ENCODE results near the gene ADGRG3. TPM values are rescaled to one million over a fixed set of nuclear protein-coding genes. Genes with fewer than 3 reads are reported as not detected.

Gene ADGRG3
- total RNA-seq, 1 experiment from 2014 or later = 0.07 TPM

DNA sequence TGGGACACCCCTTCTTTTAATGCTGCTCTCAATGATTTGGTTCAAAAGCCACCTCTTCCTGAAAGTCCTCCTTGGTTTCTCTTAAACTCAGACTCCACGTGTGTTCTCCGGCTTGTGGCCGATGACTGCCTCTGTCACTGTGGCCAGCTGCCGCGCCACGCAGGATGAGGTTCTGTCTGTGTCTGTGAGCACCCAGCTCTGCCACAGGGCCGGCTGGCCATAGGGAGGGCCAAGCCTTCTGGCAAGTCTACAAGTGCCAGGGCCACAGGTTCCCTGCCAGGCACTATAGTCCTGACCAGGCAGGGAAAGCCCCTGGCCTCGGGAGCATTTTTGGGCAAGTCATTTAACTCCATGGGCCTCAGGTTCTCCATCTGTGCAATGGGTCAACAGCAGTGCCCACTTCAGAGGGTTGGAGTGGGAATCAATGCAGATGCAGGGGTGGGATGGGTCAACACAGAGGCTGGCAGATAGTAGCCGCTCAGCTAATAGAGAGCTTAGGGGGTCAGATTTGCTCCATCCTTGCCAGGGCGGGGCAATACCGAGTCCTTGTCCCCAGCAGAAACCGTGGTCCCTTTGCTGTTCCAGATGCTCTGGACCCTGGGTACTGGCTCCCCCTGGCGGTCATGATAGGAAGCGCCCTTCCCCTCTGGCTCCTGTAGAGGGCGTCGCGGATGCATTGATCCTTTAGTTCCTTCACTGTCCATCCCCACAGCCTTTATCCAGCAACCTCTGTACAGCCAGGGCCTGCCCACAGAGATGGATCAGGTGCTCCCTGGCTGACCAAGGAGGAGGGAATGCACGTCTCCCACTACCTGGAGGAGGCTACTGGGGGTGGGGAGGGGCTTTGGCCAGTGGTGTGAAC lies 19.3 kb upstream of the ADGRG3 start:
- H3K36me3 ChIP-seq (replicated peaks; ENCODE audit: control insufficient read depth, insufficient read depth, low read length) = no peaks in the 10 kb centered on the region
- H3K4me3 ChIP-seq (ENCODE audit: insufficient read depth, low read depth, low read length) = no peak overlapping the region
- DNase-seq = peak; percentile 96
- H3K27me3 ChIP-seq (ENCODE audit: control insufficient read depth, insufficient read depth, low read length) = no peaks in the 10 kb centered on the region

- H3K4me3 ChIP-seq (ENCODE audit: insufficient read depth, low read depth, low read length) = no peak overlapping the region
- H3K36me3 ChIP-seq (replicated peaks; ENCODE audit: control insufficient read depth, insufficient read depth, low read length) = no peaks in the 10 kb centered on the region
- no peak for DNase-seq
- no peaks in the 10 kb centered on the region for H3K27me3 ChIP-seq (ENCODE audit: control insufficient read depth, insufficient read depth, low read length)
These were observed 18.7 kb upstream of the ADGRG3 start for GRCh38 chr16:57649443-57649751.

- Histone ChIP-seq H3K27me3 (ENCODE audit: control insufficient read depth, insufficient read depth, low read length) (no peaks in the 10 kb centered on the region), H3K4me3 (ENCODE audit: insufficient read depth, low read depth, low read length) (no peak overlapping the region), H3K36me3 (replicated peaks; ENCODE audit: control insufficient read depth, insufficient read depth, low read length) (no peaks in the 10 kb centered on the region)
- DNase-seq = no peak
These were observed 18.3 kb upstream of the ADGRG3 start for GRCh38 chr16:57649846-57650245.

DNA sequence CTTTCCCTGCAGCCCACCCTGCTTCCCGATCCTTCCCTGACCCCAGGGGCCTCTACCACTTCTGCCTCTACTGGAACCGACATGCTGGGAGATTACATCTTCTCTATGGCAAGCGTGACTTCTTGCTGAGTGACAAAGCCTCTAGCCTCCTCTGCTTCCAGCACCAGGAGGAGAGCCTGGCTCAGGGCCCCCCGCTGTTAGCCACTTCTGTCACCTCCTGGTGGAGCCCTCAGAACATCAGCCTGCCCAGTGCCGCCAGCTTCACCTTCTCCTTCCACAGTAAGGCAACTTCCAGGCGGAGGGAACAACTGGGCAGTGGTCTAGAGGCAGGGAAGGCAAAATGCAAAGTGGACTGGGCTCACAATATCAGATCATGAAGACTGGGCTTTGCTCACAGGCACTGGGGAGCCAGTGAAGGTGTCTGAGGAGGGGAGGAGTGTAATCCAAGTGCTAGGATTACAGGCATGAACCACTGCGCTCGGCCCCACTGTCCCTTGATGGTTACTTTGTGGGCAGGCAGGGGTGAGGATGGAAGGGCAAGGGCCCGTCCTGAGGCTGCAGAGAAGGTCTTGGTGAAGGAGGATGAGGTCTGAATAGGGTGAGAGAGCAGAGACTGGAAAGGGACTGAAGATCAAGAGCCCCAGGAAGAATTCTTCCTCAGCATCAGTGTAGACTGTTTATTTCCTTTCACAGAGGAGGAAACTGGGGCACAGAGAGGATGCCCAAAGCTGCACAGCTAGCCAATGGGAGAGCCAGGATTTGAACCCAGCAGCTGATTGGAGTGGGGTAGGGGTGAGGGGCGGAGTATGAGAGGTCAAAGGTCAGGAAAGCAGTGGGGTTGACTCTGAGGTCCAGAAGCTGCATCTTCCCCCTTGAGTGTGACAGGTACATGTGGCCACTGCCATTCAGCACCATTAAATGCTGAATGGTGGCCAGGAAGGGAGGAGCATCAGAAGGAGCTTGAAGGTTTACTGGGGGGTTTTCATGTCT lies 16.5 kb upstream of the ADGRG3 start:
- no peak overlapping the region for H3K4me3 ChIP-seq (ENCODE audit: insufficient read depth, low read depth, low read length)
- H3K36me3 ChIP-seq (replicated peaks; ENCODE audit: control insufficient read depth, insufficient read depth, low read length) = no peaks in the 10 kb centered on the region
- DNase-seq = no peak
- H3K27me3 ChIP-seq (ENCODE audit: control insufficient read depth, insufficient read depth, low read length) = no peaks in the 10 kb centered on the region

GRCh38 chr16:57652695-57653471 lies 15.2 kb upstream of the ADGRG3 start:
- DNase-seq = no peak
- Histone ChIP-seq H3K36me3 (replicated peaks; ENCODE audit: control insufficient read depth, insufficient read depth, low read length) (no peaks in the 10 kb centered on the region), H3K27me3 (ENCODE audit: control insufficient read depth, insufficient read depth, low read length) (no peaks in the 10 kb centered on the region), H3K4me3 (ENCODE audit: insufficient read depth, low read depth, low read length) (no peak overlapping the region)

DNA sequence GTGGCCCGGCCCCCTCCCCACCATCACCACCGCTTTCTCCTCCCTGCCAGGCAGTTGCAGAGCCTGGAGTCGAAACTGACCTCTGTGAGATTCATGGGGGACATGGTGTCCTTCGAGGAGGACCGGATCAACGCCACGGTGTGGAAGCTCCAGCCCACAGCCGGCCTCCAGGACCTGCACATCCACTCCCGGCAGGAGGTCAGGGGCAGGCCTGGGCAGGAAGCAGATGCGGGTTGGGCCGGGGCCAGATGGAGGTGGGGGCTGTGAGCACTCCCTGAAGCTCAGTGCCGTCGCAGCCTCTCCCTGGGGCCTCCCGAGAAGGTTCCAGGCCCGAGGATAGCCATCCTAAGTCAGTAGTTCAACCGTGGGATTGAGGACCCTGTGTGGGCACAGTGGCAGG lies 14.2 kb upstream of the ADGRG3 start:
- Histone ChIP-seq H3K27me3 (ENCODE audit: control insufficient read depth, insufficient read depth, low read length) (no peaks in the 10 kb centered on the region), H3K4me3 (ENCODE audit: insufficient read depth, low read depth, low read length) (no peak overlapping the region), H3K36me3 (replicated peaks; ENCODE audit: control insufficient read depth, insufficient read depth, low read length) (no peaks in the 10 kb centered on the region)
- DNase-seq = peak; percentile 71

GRCh38 chr16:57656342-57656955 lies 11.7 kb upstream of the ADGRG3 start:
- no peaks in the 10 kb centered on the region for H3K36me3 ChIP-seq (replicated peaks; ENCODE audit: control insufficient read depth, insufficient read depth, low read length)
- no peak overlapping the region for H3K4me3 ChIP-seq (ENCODE audit: insufficient read depth, low read depth, low read length)
- H3K27me3 ChIP-seq (ENCODE audit: control insufficient read depth, insufficient read depth, low read length) = no peaks in the 10 kb centered on the region
- no peak for DNase-seq

- no peak for DNase-seq
- Histone ChIP-seq H3K36me3 (replicated peaks; ENCODE audit: control insufficient read depth, insufficient read depth, low read length) (no peaks in the 10 kb centered on the region), H3K27me3 (ENCODE audit: control insufficient read depth, insufficient read depth, low read length) (no peaks in the 10 kb centered on the region), H3K4me3 (ENCODE audit: insufficient read depth, low read depth, low read length) (no peak overlapping the region)
These were observed 10.9 kb upstream of the ADGRG3 start for GRCh38 chr16:57657228-57657627.

- H3K27me3 ChIP-seq (ENCODE audit: control insufficient read depth, insufficient read depth, low read length) = no peaks in the 10 kb centered on the region
- H3K4me3 ChIP-seq (ENCODE audit: insufficient read depth, low read depth, low read length) = no peak overlapping the region
- DNase-seq = no peak
- no peaks in the 10 kb centered on the region for H3K36me3 ChIP-seq (replicated peaks; ENCODE audit: control insufficient read depth, insufficient read depth, low read length)
These were observed 9.8 kb upstream of the ADGRG3 start for GRCh38 chr16:57658130-57658877.

- Histone ChIP-seq H3K27me3 (ENCODE audit: control insufficient read depth, insufficient read depth, low read length) (no peaks in the 10 kb centered on the region), H3K4me3 (ENCODE audit: insufficient read depth, low read depth, low read length) (no peak overlapping the region), H3K36me3 (replicated peaks; ENCODE audit: control insufficient read depth, insufficient read depth, low read length) (no peaks in the 10 kb centered on the region)
- DNase-seq = no peak
These were observed 9.0 kb upstream of the ADGRG3 start for GRCh38 chr16:57658878-57659674.

DNA sequence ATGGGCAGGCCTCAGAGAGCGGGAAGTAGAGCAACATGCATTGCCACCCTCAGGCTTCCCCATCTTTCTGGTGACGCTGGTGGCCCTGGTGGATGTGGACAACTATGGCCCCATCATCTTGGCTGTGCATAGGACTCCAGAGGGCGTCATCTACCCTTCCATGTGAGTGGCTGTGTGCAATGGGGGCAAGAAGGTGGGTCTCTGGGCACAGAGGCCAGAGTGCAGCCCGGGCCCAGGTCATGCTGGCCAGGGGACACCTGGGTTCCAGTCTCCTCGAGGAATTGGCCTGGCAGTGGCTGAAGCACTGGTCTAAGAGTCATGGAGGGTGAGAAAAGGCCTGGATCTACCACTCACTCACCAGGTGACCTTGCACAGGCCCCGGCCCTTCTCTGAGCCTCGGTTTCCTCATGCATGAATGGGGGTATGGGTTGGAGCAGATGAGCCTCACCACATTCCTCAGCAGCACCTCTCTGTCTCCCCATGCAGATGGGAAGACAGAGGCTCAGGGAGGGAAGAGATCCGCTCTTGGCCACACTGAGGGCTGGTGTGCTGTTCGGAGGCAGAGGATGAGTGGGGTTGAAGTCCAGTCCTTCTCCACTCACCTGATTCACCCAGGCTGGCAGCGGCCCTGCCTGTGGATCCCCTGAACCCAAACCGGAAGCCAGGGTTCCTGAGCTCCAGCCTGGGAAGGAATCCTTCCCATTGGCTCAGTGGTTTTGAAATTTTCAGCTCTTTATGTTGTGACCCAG lies 7.2 kb upstream of the ADGRG3 start:
- no peaks in the 10 kb centered on the region for H3K27me3 ChIP-seq (ENCODE audit: control insufficient read depth, insufficient read depth, low read length)
- no peak overlapping the region for H3K4me3 ChIP-seq (ENCODE audit: insufficient read depth, low read depth, low read length)
- H3K36me3 ChIP-seq (replicated peaks; ENCODE audit: control insufficient read depth, insufficient read depth, low read length) = no peaks in the 10 kb centered on the region
- no peak for DNase-seq

DNA sequence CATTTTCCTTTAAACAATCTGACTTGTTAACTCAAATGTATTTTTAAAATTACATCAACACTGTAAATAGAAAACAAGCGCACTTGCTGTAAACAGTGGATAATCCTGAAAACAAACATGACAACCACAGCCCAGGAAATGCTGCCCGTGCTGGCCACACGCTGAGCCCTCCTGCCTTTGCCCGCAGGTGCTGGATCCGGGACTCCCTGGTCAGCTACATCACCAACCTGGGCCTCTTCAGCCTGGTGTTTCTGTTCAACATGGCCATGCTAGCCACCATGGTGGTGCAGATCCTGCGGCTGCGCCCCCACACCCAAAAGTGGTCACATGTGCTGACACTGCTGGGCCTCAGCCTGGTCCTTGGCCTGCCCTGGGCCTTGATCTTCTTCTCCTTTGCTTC lies 6.6 kb upstream of the ADGRG3 start:
- Histone ChIP-seq H3K36me3 (replicated peaks; ENCODE audit: control insufficient read depth, insufficient read depth, low read length) (no peaks in the 10 kb centered on the region), H3K27me3 (ENCODE audit: control insufficient read depth, insufficient read depth, low read length) (no peaks in the 10 kb centered on the region), H3K4me3 (ENCODE audit: insufficient read depth, low read depth, low read length) (no peak overlapping the region)
- DNase-seq = no peak

All from H7 (cell line).